Psoas muscle (tissue), 8 donors: ENCODE measurements around the gene NRF1. TPM values are rescaled to one million over a fixed set of nuclear protein-coding genes. Genes with fewer than 3 reads are reported as not detected.

ENCODE experiments used
- ATAC-seq, 4 donors: fragments of 200-7000 bp; cut with Tn5 transposase; one replicate each; pipeline ENCODE4 v1.9.1; 2020; ENCODE audit warnings: moderate library complexity in 3 of 4, mild to moderate bottlenecking in 2 of 4
- DNase-seq, 2 donors: peaks; one replicate each; pipeline ENCODE4 v3.0.0-alpha.2; 2020
- H3K27ac ChIP-seq: fragments of 200-600 bp; one replicate; pipeline ENCODE4 v1.8.0; 2022
- H3K27me3 ChIP-seq, 3 donors: fragments of 200-600 bp in 1 of 3; one replicate each; pipeline versions ENCODE4 v1.6.1 to v1.8.0; 2013 to 2022; ENCODE audit warnings: low read length in 2 of 3, mild to moderate bottlenecking in 2 of 3, moderate library complexity in 1 of 3; ENCODE audit not compliant: insufficient read depth in 3 of 3
- H3K36me3 ChIP-seq, 2 donors: fragments of 200-600 bp in 1 of 2; one replicate each; pipeline versions ENCODE4 v1.6.1 to v1.8.0; 2013 to 2022; ENCODE audit warnings: low read depth in 1 of 2, mild to moderate bottlenecking in 1 of 2, moderate library complexity in 1 of 2; ENCODE audit not compliant: insufficient read depth in 1 of 2
- H3K4me1 ChIP-seq: fragments of 200-600 bp; one replicate; pipeline ENCODE4 v1.8.0; 2022
- H3K4me3 ChIP-seq: fragments of 200-600 bp; one replicate; pipeline ENCODE4 v1.8.0; 2022; ENCODE audit warnings: mild to moderate bottlenecking
- H3K9me3 ChIP-seq: fragments of 200-600 bp; one replicate; pipeline ENCODE4 v1.8.0; 2022
- WGBS, 3 donors: extraction: QIAGEN DNeasy Blood & Tissue Kit; methylation state at CpG; one replicate each; pipeline versions ENCODE4 v1.1.6 to v1.1.7; 2013; 5-methylcytosine and 5-hydroxymethylcytosine counted together
- intact Hi-C, 2 donors: fragments of 100-400 bp; cut with DNase I; formaldehyde crosslinking; loops; one replicate each; pipeline versions ENCODE4 v1.11.0 to v1.14.2; 2022
- polyA plus RNA-seq, 3 donors: library from polyadenylated mRNA; stranded (reverse); fragments of 200-250 nt; gene quantifications; one replicate each; pipeline ENCODE4 v1.2.3, GENCODE V29; 2013
- total RNA-seq, 4 donors: library from RNA; stranded (reverse); fragmentation: NEBNext Ultra II Directional in 2 of 4; extraction: Animal tissue kit (Norgen Biotek cat#: 25700) in 2 of 4; gene quantifications; one replicate each; pipeline versions ENCODE4 v1.2.1 to v1.2.4, GENCODE V29; 2021 to 2023
- TF ChIP-seq, protein P1 (sequence below): fragments of 200-600 bp; IDR thresholded peaks from one replicate; pipeline ENCODE4 v1.8.0; 2022; ENCODE audit warnings: antibody characterized with exemption
- donor health status: healthy with polysubstance abuse.
- donor health status: DM: no; HTN: no; CAD: no; lungs with moderate emphysema.
- donor health status: Bipolar disorder and iron deficiency.
- donor health status: healthy.
- donor health status: DM: yes; HTN: yes; CAD: no.
- donor health status: DM: no; HTN: no; CAD: no.
- donor health status: DM: no; HTN: no; CAD: no.
- donor health status: DM: yes; HTN: yes; CAD: no.

The NRF1 gene
- total and polyA plus RNA-seq, 7 donors, result 4.4 to 13.7 (median 10.0) TPM

GRCh38 chr7:129777993-129778769, 166.7 kb downstream of the NRF1 start:
- Histone ChIP-seq H3K4me3 (no peak overlapping the region), H3K27me3 (peaks cover 0 to 62% (median 53%) of the 10 kb centered on the region in 3 donors), H3K4me1 (peaks cover 12% of the 10 kb centered on the region), H3K27ac (no peak overlapping the region), H3K36me3 (no peaks in the 10 kb centered on the region), H3K9me3 (no peaks in the 10 kb centered on the region)
- 51 to 67% (median 62%) methylated on average over 45 of the region's 45 CpGs for WGBS, 3 donors
- DNase-seq (no peak), ATAC-seq (no peak)
- intact Hi-C loops, result no loop called here
- TF ChIP-seq, protein P1, sequence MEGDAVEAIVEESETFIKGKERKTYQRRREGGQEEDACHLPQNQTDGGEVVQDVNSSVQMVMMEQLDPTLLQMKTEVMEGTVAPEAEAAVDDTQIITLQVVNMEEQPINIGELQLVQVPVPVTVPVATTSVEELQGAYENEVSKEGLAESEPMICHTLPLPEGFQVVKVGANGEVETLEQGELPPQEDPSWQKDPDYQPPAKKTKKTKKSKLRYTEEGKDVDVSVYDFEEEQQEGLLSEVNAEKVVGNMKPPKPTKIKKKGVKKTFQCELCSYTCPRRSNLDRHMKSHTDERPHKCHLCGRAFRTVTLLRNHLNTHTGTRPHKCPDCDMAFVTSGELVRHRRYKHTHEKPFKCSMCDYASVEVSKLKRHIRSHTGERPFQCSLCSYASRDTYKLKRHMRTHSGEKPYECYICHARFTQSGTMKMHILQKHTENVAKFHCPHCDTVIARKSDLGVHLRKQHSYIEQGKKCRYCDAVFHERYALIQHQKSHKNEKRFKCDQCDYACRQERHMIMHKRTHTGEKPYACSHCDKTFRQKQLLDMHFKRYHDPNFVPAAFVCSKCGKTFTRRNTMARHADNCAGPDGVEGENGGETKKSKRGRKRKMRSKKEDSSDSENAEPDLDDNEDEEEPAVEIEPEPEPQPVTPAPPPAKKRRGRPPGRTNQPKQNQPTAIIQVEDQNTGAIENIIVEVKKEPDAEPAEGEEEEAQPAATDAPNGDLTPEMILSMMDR, result no peak

DNA sequence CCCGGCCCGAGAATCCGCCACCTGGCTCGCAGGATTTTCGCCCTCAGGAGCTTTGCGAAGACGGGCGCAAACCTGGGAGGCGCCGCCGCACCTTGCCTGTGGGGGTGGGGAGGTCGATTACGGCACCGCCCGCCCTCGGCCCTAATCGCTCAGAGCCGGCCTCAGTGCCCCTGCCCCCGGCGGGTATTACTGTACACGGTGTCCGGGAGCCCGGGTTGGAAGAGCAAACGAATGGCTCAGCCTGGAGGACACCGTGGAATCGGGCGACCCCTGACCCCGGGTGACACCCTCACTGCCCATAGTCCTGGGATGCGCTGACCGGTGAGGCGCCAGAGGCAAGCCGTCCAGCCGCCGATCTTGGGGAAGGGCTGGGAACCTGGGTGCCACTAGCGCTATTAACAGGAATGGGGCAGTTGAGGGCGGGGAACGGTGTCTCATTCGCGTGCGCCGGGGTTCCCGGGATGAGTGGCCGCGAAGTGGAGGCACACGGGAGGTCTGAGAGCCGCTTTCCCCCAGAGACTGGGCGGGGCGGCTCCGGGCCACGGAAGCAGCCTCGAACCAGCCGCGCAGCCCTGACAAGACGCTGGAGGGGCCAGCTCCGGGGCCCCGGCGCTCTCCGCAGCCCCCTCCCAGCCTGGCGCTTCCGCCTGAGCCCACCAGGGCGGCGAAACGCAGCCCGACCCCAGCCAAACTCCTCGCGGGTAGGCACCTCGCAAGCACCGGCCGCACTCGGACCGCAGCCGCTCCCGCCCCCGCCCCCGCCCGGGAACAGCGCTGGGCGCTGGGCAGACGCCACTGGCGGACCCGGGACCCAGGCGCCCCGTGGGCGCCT, 167.5 kb downstream of the NRF1 start:
- intact Hi-C loops, result no loop called here
- H3K4me3 ChIP-seq, result peak overlapping the region; percentile 70
- WGBS, 3 donors, result 9 to 12% (median 10%) methylated on average over 51 to 84 of the region's 84 CpGs
- no peaks in the 10 kb centered on the region for H3K9me3 ChIP-seq
- TF ChIP-seq, protein P1, result peak; percentile 9
- no peak for DNase-seq
- H3K36me3 ChIP-seq, result no peaks in the 10 kb centered on the region
- H3K4me1 ChIP-seq, result peaks cover 12% of the 10 kb centered on the region
- H3K27ac ChIP-seq, result no peak overlapping the region
- peak in 1 of 4 donors; percentile 1 for ATAC-seq
- H3K27me3 ChIP-seq, result peaks cover 0 to 71% (median 56%) of the 10 kb centered on the region in 3 donors

- ATAC-seq (peak; percentile 7 to 49 (median 34)), DNase-seq (no peak)
- H3K9me3 ChIP-seq, result no peaks in the 10 kb centered on the region
- peaks cover 0 to 78% (median 62%) of the 10 kb centered on the region in 3 donors for H3K27me3 ChIP-seq
- H3K27ac ChIP-seq, result no peak overlapping the region
- TF ChIP-seq, protein P1, result no peak
- peaks cover 15% of the 10 kb centered on the region for H3K4me1 ChIP-seq
- H3K4me3 ChIP-seq, result peak overlapping the region; percentile 70
- whole genome bisulfite sequencing, 3 donors, result 0 to 1% (median 0%) methylated on average over 29 to 76 of the region's 76 CpGs
- no peaks in the 10 kb centered on the region for H3K36me3 ChIP-seq
- intact Hi-C loops, result no loop called here
Measured at GRCh38 chr7:129779602-129780256, 168.2 kb downstream of the NRF1 start.

- Histone ChIP-seq H3K4me1 (peaks cover 22% of the 10 kb centered on the region), H3K36me3 (no peaks in the 10 kb centered on the region), H3K27me3 (peaks cover 0 to 85% (median 67%) of the 10 kb centered on the region in 3 donors), H3K27ac (no peak overlapping the region), H3K4me3 (peak overlapping the region; percentile 70), H3K9me3 (no peaks in the 10 kb centered on the region)
- ATAC-seq (peak; percentile 72 to 85 (median 81)), DNase-seq (peak; percentile 66 to 73)
- 0 to 1% (median 1%) methylated on average over 31 to 64 of the region's 64 CpGs for WGBS, 3 donors
- intact Hi-C loops, result no loop called here
- TF ChIP-seq, protein P1, result no peak
Measured at GRCh38 chr7:129780257-129780973, 168.9 kb downstream of the NRF1 start.
